ENCODE results near the gene MYO1H. TPM values are rescaled to one million over a fixed set of nuclear protein-coding genes. Genes with fewer than 3 reads are reported as not detected.

The MYO1H gene
- total and polyA plus RNA-seq, 2 experiments from 2014 or later, result not detected

GRCh38 chr12:109483346-109483745 lies 135.6 kb downstream of the MYO1H start:
- H3K4me3 Mint-ChIP-seq, result no peak overlapping the region
- DNase-seq (ENCODE audit: low spot score) (no peak), ATAC-seq (no peak)
- Histone ChIP-seq H3K4me1 (ENCODE audit: insufficient read depth) (peaks cover 4% of the 10 kb centered on the region), H2AFZ (no peak overlapping the region), H3K27ac (ENCODE audit: low read depth) (no peak overlapping the region), H3K4me2 (no peak overlapping the region), H3K79me2 (replicated peaks; ENCODE audit: insufficient read depth) (peaks cover 19% of the 10 kb centered on the region), H3K27me3 (ENCODE audit: insufficient read depth) (no peaks in the 10 kb centered on the region), H4K20me1 (replicated peaks; ENCODE audit: insufficient read depth) (no peaks in the 10 kb centered on the region; the same call in 1 of the 2 replicates), H3K4me3 (no peak overlapping the region), H3F3A (replicated peaks; ENCODE audit: low read depth) (no peaks in the 10 kb centered on the region), H3K9me2 (ENCODE audit: insufficient read depth) (no peaks in the 10 kb centered on the region), H3K36me3 (ENCODE audit: insufficient read depth) (peaks cover 13% of the 10 kb centered on the region; the same call in 1 of the 2 replicates)
- TF ChIP-seq NANOG (IDR thresholded peaks at IDR 0.05; ENCODE audit: borderline replicate concordance) (no peak), EZH2phosphoT487 (IDR thresholded peaks at IDR 0.05; ENCODE audit: unreplicated experiment) (no peak), POLR2AphosphoS5 (IDR thresholded peaks at IDR 0.05; ENCODE audit: low read depth) (no peak), EZH2 (IDR thresholded peaks at IDR 0.05; ENCODE audit: low read depth, unreplicated experiment) (no peak), ZNF462 (CRISPR knock-in tag; IDR thresholded peaks at IDR 0.05) (no peak), REST (IDR thresholded peaks at IDR 0.05; ENCODE audit: unreplicated experiment) (no peak), ZNF114 (CRISPR knock-in tag; IDR thresholded peaks at IDR 0.05) (no peak), ZNF331 (CRISPR knock-in tag; IDR thresholded peaks at IDR 0.05; ENCODE audit: low read depth) (no peak), STAT1 (IDR thresholded peaks at IDR 0.05; ENCODE audit: unreplicated experiment) (no peak), CREB1 (CRISPR knock-in tag; IDR thresholded peaks at IDR 0.05; ENCODE audit: low read depth) (no peak), ETS1 (IDR thresholded peaks at IDR 0.05) (no peak)
- no peaks in the 10 kb centered on the region for H3K4me1 Mint-ChIP-seq
- H3K9me3 Mint-ChIP-seq, result no peaks in the 10 kb centered on the region
- peaks cover 38% of the 10 kb centered on the region for H3K36me3 Mint-ChIP-seq (ENCODE audit: low read depth)
- no peak overlapping the region for H3K27ac Mint-ChIP-seq
- no peaks in the 10 kb centered on the region for H3K27me3 Mint-ChIP-seq (ENCODE audit: insufficient read depth, low read depth, poor library complexity)

Data from GM23338 (cell line).